SH-SY5Y (cell line): ENCODE data around the gene PHKG2.

Experiments used
- GATA2 ChIP-seq: IDR thresholded peaks from 2 replicates; pipeline ENCODE4 v1.6.1; 2011; ENCODE audit warnings: mild to moderate bottlenecking, low read depth, low read length
- GATA3 ChIP-seq: IDR thresholded peaks from 2 replicates; pipeline ENCODE4 v1.6.1; 2011; ENCODE audit warnings: low read depth, mild to moderate bottlenecking, low read length, moderate library complexity

GRCh38 chr16:30766933-30767284 lies 18.7 kb downstream of the PHKG2 start:
- TF ChIP-seq GATA2 (no peak), GATA3 (no peak)
